DOHH2 (cell line): ENCODE results near the gene ADIPOR2.

Source experiments
- EZH2phosphoT487 ChIP-seq: fragments of 200-600 bp; sonication (generic); IDR thresholded peaks from 2 replicates; pipeline ENCODE4 v1.6.1; 2017; ENCODE audit warnings: borderline replicate concordance, mild to moderate bottlenecking, antibody characterized with exemption, low read length, moderate library complexity, mixed read lengths
- TF ChIP-seq, protein P1 (sequence below): fragments of 200-600 bp; sonication (generic); IDR thresholded peaks from one replicate; pipeline ENCODE4 v1.5.1; 2014; ENCODE audit warnings: antibody characterized with exemption, mild to moderate bottlenecking, low read depth, low read length; ENCODE audit not compliant: poor library complexity, severe bottlenecking

- TF ChIP-seq, protein P1, sequence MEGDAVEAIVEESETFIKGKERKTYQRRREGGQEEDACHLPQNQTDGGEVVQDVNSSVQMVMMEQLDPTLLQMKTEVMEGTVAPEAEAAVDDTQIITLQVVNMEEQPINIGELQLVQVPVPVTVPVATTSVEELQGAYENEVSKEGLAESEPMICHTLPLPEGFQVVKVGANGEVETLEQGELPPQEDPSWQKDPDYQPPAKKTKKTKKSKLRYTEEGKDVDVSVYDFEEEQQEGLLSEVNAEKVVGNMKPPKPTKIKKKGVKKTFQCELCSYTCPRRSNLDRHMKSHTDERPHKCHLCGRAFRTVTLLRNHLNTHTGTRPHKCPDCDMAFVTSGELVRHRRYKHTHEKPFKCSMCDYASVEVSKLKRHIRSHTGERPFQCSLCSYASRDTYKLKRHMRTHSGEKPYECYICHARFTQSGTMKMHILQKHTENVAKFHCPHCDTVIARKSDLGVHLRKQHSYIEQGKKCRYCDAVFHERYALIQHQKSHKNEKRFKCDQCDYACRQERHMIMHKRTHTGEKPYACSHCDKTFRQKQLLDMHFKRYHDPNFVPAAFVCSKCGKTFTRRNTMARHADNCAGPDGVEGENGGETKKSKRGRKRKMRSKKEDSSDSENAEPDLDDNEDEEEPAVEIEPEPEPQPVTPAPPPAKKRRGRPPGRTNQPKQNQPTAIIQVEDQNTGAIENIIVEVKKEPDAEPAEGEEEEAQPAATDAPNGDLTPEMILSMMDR, result no peak
- no peak for TF ChIP-seq EZH2phosphoT487
Observed at GRCh38 chr12:1720494-1720893, 29.6 kb downstream of the ADIPOR2 start.
